OCI-LY1 (cell line): ENCODE results near the gene BBS9.

Experiments
- H2AFZ ChIP-seq: fragments of 200-600 bp; sonication (generic), shearing (Covaris generic); 2 replicates; pipeline ENCODE4 v1.6.0; 2014; ENCODE audit warnings: antibody characterized with exemption, mild to moderate bottlenecking, low read length
- H3F3A ChIP-seq: fragments of 200-600 bp; sonication (generic), shearing (Covaris generic); 2 replicates; pipeline ENCODE4 v1.6.0; 2014; ENCODE audit warnings: mild to moderate bottlenecking, antibody characterized with exemption, low read length, moderate library complexity; ENCODE audit not compliant: insufficient read depth
- H3K27ac ChIP-seq: fragments of 200-600 bp; sonication (generic); 2 replicates; pipeline ENCODE4 v1.5.1; 2014; ENCODE audit warnings: low read length, mixed run types, mild to moderate bottlenecking, low read depth; ENCODE audit not compliant: poor library complexity, severe bottlenecking
- H3K27me3 ChIP-seq: fragments of 200-600 bp; sonication (generic); 2 replicates; pipeline ENCODE4 v1.6.0; 2014; ENCODE audit warnings: antibody characterized with exemption, mild to moderate bottlenecking, low read length, moderate library complexity; ENCODE audit not compliant: insufficient read depth
- H3K36me3 ChIP-seq: fragments of 200-600 bp; sonication (generic); 2 replicates; pipeline ENCODE4 v1.6.1; 2014; ENCODE audit warnings: mild to moderate bottlenecking, antibody characterized with exemption, low read length, moderate library complexity, mixed read lengths; ENCODE audit not compliant: insufficient read depth
- H3K4me1 ChIP-seq: fragments of 200-600 bp; sonication (generic); 2 replicates; pipeline ENCODE4 v1.5.1; 2014; ENCODE audit warnings: mild to moderate bottlenecking, low read length, moderate library complexity; ENCODE audit not compliant: insufficient read depth, severe bottlenecking
- H3K4me2 ChIP-seq: fragments of 200-600 bp; sonication (generic), shearing (Covaris generic); 2 replicates; pipeline ENCODE4 v1.6.1; 2014; ENCODE audit warnings: low read length
- H3K4me3 ChIP-seq: fragments of 200-600 bp; sonication (generic); 2 replicates; pipeline ENCODE4 v1.5.1; 2014; ENCODE audit warnings: low read length, low read depth, mild to moderate bottlenecking, mixed read lengths; ENCODE audit not compliant: poor library complexity, severe bottlenecking
- H3K79me2 ChIP-seq: fragments of 200-600 bp; shearing (Covaris generic); 2 replicates; pipeline ENCODE4 v1.6.1; 2016; ENCODE audit warnings: mixed run types, low read length, mixed read lengths; ENCODE audit not compliant: insufficient read depth
- H3K9ac ChIP-seq: fragments of 200-600 bp; sonication (generic), shearing (Covaris generic); 2 replicates; pipeline ENCODE4 v1.6.1; 2014; ENCODE audit warnings: mild to moderate bottlenecking, low read length, mixed read lengths
- H3K9me2 ChIP-seq: fragments of 200-600 bp; sonication (generic), shearing (Covaris generic); 2 replicates; pipeline ENCODE4 v1.6.1; 2014; ENCODE audit warnings: low read depth, mild to moderate bottlenecking, low read length, mixed read lengths
- H3K9me3 ChIP-seq: fragments of 200-600 bp; shearing (Covaris generic); 2 replicates; pipeline ENCODE4 v1.6.1; 2014; ENCODE audit warnings: low read length, mixed read lengths
- H4K20me1 ChIP-seq: fragments of 200-600 bp; sonication (generic), shearing (Covaris generic); 2 replicates; pipeline ENCODE4 v1.6.0; 2016; ENCODE audit warnings: mild to moderate bottlenecking, low read length; ENCODE audit not compliant: insufficient read depth
- CTCF ChIP-seq: fragments of 200-600 bp; sonication (generic), shearing (Covaris generic); IDR thresholded peaks from 2 replicates; pipeline ENCODE4 v1.5.1; 2017; ENCODE audit warnings: mild to moderate bottlenecking, antibody characterized with exemption, low read length, moderate library complexity, mixed read lengths
- EZH2 ChIP-seq: fragments of 200-600 bp; sonication (generic), shearing (Covaris generic); IDR thresholded peaks from 2 replicates; pipeline ENCODE4 v1.8.0; 2017; ENCODE audit warnings: borderline replicate concordance, mixed run types, mild to moderate bottlenecking, antibody characterized with exemption, low read length, moderate library complexity, mixed read lengths

BBS9 gene

GRCh38 chr7:33087858-33088257 lies 41.5 kb upstream of the BBS9 start:
- H4K20me1 ChIP-seq, result no peaks in the 10 kb centered on the region
- no peak overlapping the region for H3K4me2 ChIP-seq
- no peaks in the 10 kb centered on the region for H3K27me3 ChIP-seq
- TF ChIP-seq CTCF, result no peak
- TF ChIP-seq EZH2, result no peak
- H3K79me2 ChIP-seq, result no peaks in the 10 kb centered on the region
- no peak overlapping the region for H3K4me3 ChIP-seq
- no peak overlapping the region for H3K27ac ChIP-seq
- no peak overlapping the region for H2AFZ ChIP-seq
- H3K9me2 ChIP-seq, result no peaks in the 10 kb centered on the region
- no peaks in the 10 kb centered on the region for H3K36me3 ChIP-seq
- H3K9me3 ChIP-seq, result peaks cover 3% of the 10 kb centered on the region; the same call in 1 of the 2 replicates
- no peak overlapping the region for H3K9ac ChIP-seq
- no peaks in the 10 kb centered on the region for H3K4me1 ChIP-seq
- no peaks in the 10 kb centered on the region for H3F3A ChIP-seq

- no peak overlapping the region for H3K4me3 ChIP-seq
These were observed 40.2 kb upstream of the BBS9 start for GRCh38 chr7:33089142-33089541.

GRCh38 chr7:33091111-33091531 lies 38.2 kb upstream of the BBS9 start:
- no peak overlapping the region for H3K4me2 ChIP-seq
- H3K9me2 ChIP-seq, result no peaks in the 10 kb centered on the region
- no peak overlapping the region for H3K4me3 ChIP-seq
- H2AFZ ChIP-seq, result no peak overlapping the region
- TF ChIP-seq EZH2 (no peak), CTCF (no peak)
- no peak overlapping the region for H3K27ac ChIP-seq
- peaks cover 16% of the 10 kb centered on the region; the same call in 1 of the 2 replicates for H3K36me3 ChIP-seq
- no peak overlapping the region for H3K9ac ChIP-seq
- H3K79me2 ChIP-seq, result no peaks in the 10 kb centered on the region
- peaks cover 2% of the 10 kb centered on the region; the same call in 1 of the 2 replicates for H3K9me3 ChIP-seq
- H3K4me1 ChIP-seq, result no peaks in the 10 kb centered on the region
- no peaks in the 10 kb centered on the region for H3F3A ChIP-seq
- H3K27me3 ChIP-seq, result no peaks in the 10 kb centered on the region
- no peaks in the 10 kb centered on the region for H4K20me1 ChIP-seq

More at GRCh38 chr7:33089142-33089541, 40.2 kb upstream of the BBS9 start:
- Histone ChIP-seq H3K9ac (no peak overlapping the region), H3K4me2 (no peak overlapping the region), H3F3A (no peaks in the 10 kb centered on the region), H3K79me2 (no peaks in the 10 kb centered on the region), H3K9me3 (peaks cover 3% of the 10 kb centered on the region; the same call in 1 of the 2 replicates), H3K27me3 (no peaks in the 10 kb centered on the region), H3K4me1 (no peaks in the 10 kb centered on the region), H4K20me1 (no peaks in the 10 kb centered on the region), H2AFZ (no peak overlapping the region), H3K36me3 (peaks cover 2% of the 10 kb centered on the region; the same call in 1 of the 2 replicates), H3K9me2 (no peaks in the 10 kb centered on the region), H3K27ac (no peak overlapping the region)
- TF ChIP-seq CTCF, result no peak
- no peak for TF ChIP-seq EZH2
